Osteoblast (primary cell): ENCODE measurements around the gene SNX30. TPM values are rescaled to one million over a fixed set of nuclear protein-coding genes. Genes with fewer than 3 reads are reported as not detected.

Experiments used
- DNase-seq: peaks from one replicate; pipeline ENCODE4 v3.0.0; 2011; ENCODE audit warnings: low spot score, mixed read lengths; ENCODE audit not compliant: insufficient read length; ENCODE audit errors: missing footprints
- H2AFZ ChIP-seq: 2 replicates; pipeline ENCODE4 v1.6.0; 2011; ENCODE audit warnings: mild to moderate bottlenecking, low read length
- H3K27ac ChIP-seq: 2 replicates; pipeline ENCODE4 v1.5.1; 2011; ENCODE audit warnings: mild to moderate bottlenecking, low read depth, low read length, moderate library complexity
- H3K27me3 ChIP-seq: 2 replicates; pipeline ENCODE4 v1.6.0; 2012; ENCODE audit warnings: mild to moderate bottlenecking, control low read depth, inconsistent platforms, low read length, moderate library complexity; ENCODE audit not compliant: insufficient read depth
- H3K36me3 ChIP-seq: 2 replicates; pipeline ENCODE4 v1.5.1; 2011; ENCODE audit warnings: mild to moderate bottlenecking, low read length, control low read depth, moderate library complexity; ENCODE audit not compliant: insufficient read depth
- H3K4me1 ChIP-seq: 2 replicates; pipeline ENCODE4 v1.5.1; 2011; ENCODE audit warnings: mild to moderate bottlenecking, low read length, control low read depth, moderate library complexity; ENCODE audit not compliant: insufficient read depth
- H3K4me2 ChIP-seq: 2 replicates; pipeline ENCODE4 v1.6.0; 2011; ENCODE audit warnings: mild to moderate bottlenecking, low read length; ENCODE audit not compliant: insufficient read depth
- H3K4me3 ChIP-seq: fragments of 200-600 bp; sonication (generic); 3 replicates; pipeline ENCODE4 v1.5.1; 2012; ENCODE audit warnings: mild to moderate bottlenecking, low read length, inconsistent platforms; ENCODE audit not compliant: insufficient read depth
- H3K79me2 ChIP-seq: 2 replicates; pipeline ENCODE4 v1.6.0; 2012; ENCODE audit warnings: mild to moderate bottlenecking, low read length, control low read depth, inconsistent platforms; ENCODE audit not compliant: insufficient read depth
- H3K9me3 ChIP-seq: 2 replicates; pipeline ENCODE4 v1.5.1; 2011; ENCODE audit warnings: low read depth, low read length, control low read depth
- H4K20me1 ChIP-seq: 2 replicates; pipeline ENCODE4 v1.6.0; 2012; ENCODE audit warnings: mild to moderate bottlenecking, low read length, control low read depth; ENCODE audit not compliant: insufficient read depth
- CTCF ChIP-seq: IDR thresholded peaks from 2 replicates; pipeline ENCODE4 v1.5.1; 2011; ENCODE audit warnings: mild to moderate bottlenecking, low read depth, low read length, moderate library complexity; ENCODE audit errors: extremely low read depth
- total RNA-seq: library from RNA; depleted of rRNA; stranded (reverse); fragments of >200 nt; gene quantifications from 2 replicates; pipeline ENCODE4 v1.2.3, GENCODE V29; 2012

The SNX30 gene
- total RNA-seq, 1 donor = 38.7 TPM

- no peak for TF ChIP-seq CTCF
- Histone ChIP-seq H3K4me1 (peaks cover 21% of the 10 kb centered on the region), H3K79me2 (peaks cover 7% of the 10 kb centered on the region), H3K27ac (no peak overlapping the region), H3K36me3 (peaks cover 10% of the 10 kb centered on the region), H3K4me3 (no peak overlapping the region), H3K4me2 (no peak overlapping the region), H3K27me3 (no peaks in the 10 kb centered on the region), H3K9me3 (no peaks in the 10 kb centered on the region), H2AFZ (no peak overlapping the region), H4K20me1 (no peaks in the 10 kb centered on the region)
- DNase-seq = no peak
Measured at GRCh38 chr9:112854657-112855056, 104.1 kb downstream of the SNX30 start.

GRCh38 chr9:112856200-112856599 lies 105.6 kb downstream of the SNX30 start:
- H3K4me2 ChIP-seq = no peak overlapping the region
- H3K27me3 ChIP-seq = no peaks in the 10 kb centered on the region
- H3K27ac ChIP-seq = no peak overlapping the region
- no peak overlapping the region for H2AFZ ChIP-seq
- no peak overlapping the region for H3K4me3 ChIP-seq
- H3K79me2 ChIP-seq = peaks cover 11% of the 10 kb centered on the region
- H3K36me3 ChIP-seq = peaks cover 9% of the 10 kb centered on the region
- no peak for TF ChIP-seq CTCF
- H4K20me1 ChIP-seq = no peaks in the 10 kb centered on the region
- H3K4me1 ChIP-seq = peaks cover 26% of the 10 kb centered on the region
- DNase-seq = no peak
- no peaks in the 10 kb centered on the region for H3K9me3 ChIP-seq

- H3K36me3 ChIP-seq = peaks cover 3% of the 10 kb centered on the region
- peaks cover 11% of the 10 kb centered on the region for H3K79me2 ChIP-seq
- H3K27me3 ChIP-seq = no peaks in the 10 kb centered on the region
- no peak for DNase-seq
- H3K4me3 ChIP-seq = no peak overlapping the region
- H2AFZ ChIP-seq = no peak overlapping the region
- H3K9me3 ChIP-seq = no peaks in the 10 kb centered on the region
- H4K20me1 ChIP-seq = no peaks in the 10 kb centered on the region
- H3K4me1 ChIP-seq = peaks cover 29% of the 10 kb centered on the region
- H3K4me2 ChIP-seq = no peak overlapping the region
- no peak overlapping the region for H3K27ac ChIP-seq
- TF ChIP-seq CTCF = no peak
Measured at GRCh38 chr9:112856843-112857242, 106.3 kb downstream of the SNX30 start.

- Histone ChIP-seq H3K27ac (no peak overlapping the region), H3K79me2 (peaks cover 13% of the 10 kb centered on the region), H3K27me3 (no peaks in the 10 kb centered on the region), H3K9me3 (no peaks in the 10 kb centered on the region), H3K4me1 (peaks cover 40% of the 10 kb centered on the region), H3K36me3 (peaks cover 3% of the 10 kb centered on the region), H3K4me3 (no peak overlapping the region), H3K4me2 (no peak overlapping the region), H2AFZ (no peak overlapping the region), H4K20me1 (no peaks in the 10 kb centered on the region)
- no peak for DNase-seq
- TF ChIP-seq CTCF = no peak
Measured at GRCh38 chr9:112858005-112858404, 107.4 kb downstream of the SNX30 start.
